ENCODE measurements around the gene ABHD1. TPM values are rescaled to one million over a fixed set of nuclear protein-coding genes. Genes with fewer than 3 reads are reported as not detected.

ABHD1 gene
- total and polyA plus RNA-seq, 2 donors (not counting 3 experiments of a cell fraction or from before 2014, with no cell fraction given), result 0.07 TPM; not detected in 1

DNA sequence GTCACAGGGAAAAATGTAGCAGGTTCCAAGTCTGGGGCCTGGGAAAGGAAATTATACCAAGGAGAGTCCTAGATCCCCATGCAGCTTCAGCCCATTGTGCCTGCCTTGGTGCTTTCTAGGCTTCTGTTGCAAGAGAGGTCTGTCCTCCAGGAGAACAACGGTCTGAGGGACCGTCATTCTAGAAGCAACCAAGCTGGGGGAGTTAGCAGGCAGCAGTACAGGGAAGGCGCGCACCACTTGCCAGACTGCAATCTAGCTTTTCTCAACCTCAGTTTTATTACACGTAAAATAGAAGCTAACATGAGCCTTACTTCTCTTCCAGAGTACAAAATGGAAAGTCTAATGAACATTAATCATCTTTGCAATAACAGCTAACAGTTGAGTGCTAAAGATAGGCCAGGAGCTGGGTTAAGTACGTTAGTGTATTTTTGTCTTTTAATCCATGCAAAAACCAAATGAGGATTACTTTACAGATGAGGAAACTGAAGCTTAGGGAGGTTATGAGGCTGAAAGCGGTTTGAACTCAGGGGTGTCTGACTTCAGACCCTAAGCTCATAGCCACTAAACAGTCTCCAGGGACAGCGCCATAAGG is 27.1 kb downstream of the ABHD1 start:
- Histone ChIP-seq H3K4me1 (ENCODE audit: control insufficient read depth, extremely low read depth, insufficient read depth, low read length) (no peaks in the 10 kb centered on the region), H3K4me2 (ENCODE audit: insufficient read depth, low read length) (no peak overlapping the region), H4K20me1 (replicated peaks; ENCODE audit: control insufficient read depth, extremely low read depth, insufficient read depth, low read length) (no peaks in the 10 kb centered on the region), H3K36me3 (ENCODE audit: control insufficient read depth in 2 of 2, extremely low read depth in 1 of 2, insufficient read depth in 2 of 2, low read length in 2 of 2) (no peaks in the 10 kb centered on the region), H3K9ac (replicated peaks; ENCODE audit: extremely low read depth, insufficient read depth, low read length) (no peak overlapping the region), H2AFZ (ENCODE audit: low read depth, low read length) (no peak overlapping the region), H3K27ac (ENCODE audit: insufficient read depth, low read depth, low read length) (no peak overlapping the region), H3K4me3 (replicated peaks in 1 of 3; ENCODE audit: insufficient read depth in 1 of 3, low read depth in 1 of 3, low read length in 3 of 3) (no peak overlapping the region), H3K79me2 (ENCODE audit: control insufficient read depth, insufficient read depth, low read length) (no peaks in the 10 kb centered on the region), H3K9me1 (replicated peaks; ENCODE audit: control insufficient read depth, extremely low read depth, insufficient read depth, low read length) (no peaks in the 10 kb centered on the region), H3K9me3 (replicated peaks; ENCODE audit: control insufficient read depth, insufficient read depth, low read length) (no peaks in the 10 kb centered on the region), H3K27me3 (ENCODE audit: control insufficient read depth in 2 of 2, insufficient read depth in 2 of 2, low read length in 2 of 2) (peaks cover 0 to 1% of the 10 kb centered on the region in 2 experiments)
- ChIA-PET POLR2A (interaction anchor here (0.6 kb wide), 1 partner anchor 10 kb away, joined by 3 read pairs; no protein-coding TSS in a partner anchor), CTCF (interaction anchor here (1.1 to 2.4 kb wide), 3 partner anchors 15 to 129 kb away, joined by 3 to 17 read pairs (median 3); no protein-coding TSS in a partner anchor)
- no peak for FAIRE-seq
- intact Hi-C loops (cut with micrococcal nuclease), result loop anchor here (10.0 kb wide), 1 partner anchor 166 kb away; no protein-coding TSS in a partner anchor
- DNase-seq (ENCODE audit: low read depth, low spot score), result no peak
- dilution Hi-C loops (cut with MboI; ENCODE audit: extremely low pct_ligation_motif_present, low sequenced_read_pairs), result no loop called here
- no TSS peak for BruUV-seq (replicated peaks)
- TF ChIP-seq EZH2 (IDR thresholded peaks at IDR 0.05; ENCODE audit: borderline replicate concordance, low read depth, low read length, severe bottlenecking) (no peak), JUN (IDR thresholded peaks at IDR 0.05; ENCODE audit: borderline replicate concordance, insufficient read depth, insufficient read length, low read depth) (no peak), POLR2AphosphoS5 (IDR thresholded peaks at IDR 0.05; ENCODE audit: insufficient read depth, low read depth, low read length) (no peak), GATA2 (IDR thresholded peaks at IDR 0.05; ENCODE audit: insufficient read depth, insufficient read length, low read depth, low read length) (no peak), FOS (IDR thresholded peaks at IDR 0.05; ENCODE audit: borderline replicate concordance, insufficient read depth, low read length) (no peak), MAX (IDR thresholded peaks at IDR 0.05; ENCODE audit: insufficient read depth, insufficient read length) (no peak), POLR2A (IDR thresholded peaks at IDR 0.05; ENCODE audit: low read depth, low read length) (no peak), MYC (IDR thresholded peaks at IDR 0.05; ENCODE audit: low read depth, low read length) (no peak), CTCF (IDR thresholded peaks at IDR 0.05; ENCODE audit: extremely low read depth in 1 of 2, insufficient read depth in 1 of 2, low read depth in 1 of 2, low read length in 2 of 2) (no peak)

Data from endothelial cell of umbilical vein (primary cell).